GM18907 (cell line): ENCODE data around the gene GXYLT2.
"Not testable (repeated sequence)": the region's sequence is repeated elsewhere in the genome, so short reads cannot be mapped to it uniquely, and the experiment has no call there.

Experiments used
- ATAC-seq: cut with Tn5 transposase; IDR thresholded peaks from one replicate; pipeline ENCODE4 v1.9.1; 2021; ENCODE audit warnings: mild to moderate bottlenecking, moderate library complexity; ENCODE audit not compliant: unreplicated experiment

The GXYLT2 gene

DNA sequence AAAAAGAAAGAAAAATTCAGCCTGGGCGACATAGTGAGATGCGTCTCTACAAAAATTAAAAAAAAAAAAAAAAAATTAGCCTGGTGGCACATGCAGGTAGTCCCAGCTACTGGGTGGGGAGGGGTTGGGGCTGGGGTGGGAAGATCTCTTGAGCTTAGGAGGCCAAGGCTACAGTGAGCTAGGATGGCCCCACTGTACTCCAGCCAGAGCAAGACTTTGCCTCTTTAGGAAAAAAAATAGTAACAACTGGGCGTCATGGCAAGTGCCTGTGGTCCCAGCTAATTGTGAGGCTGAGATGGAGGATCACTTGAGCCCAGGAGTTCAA lies 84.8 kb downstream of the GXYLT2 start:
- no peak for ATAC-seq

DNA sequence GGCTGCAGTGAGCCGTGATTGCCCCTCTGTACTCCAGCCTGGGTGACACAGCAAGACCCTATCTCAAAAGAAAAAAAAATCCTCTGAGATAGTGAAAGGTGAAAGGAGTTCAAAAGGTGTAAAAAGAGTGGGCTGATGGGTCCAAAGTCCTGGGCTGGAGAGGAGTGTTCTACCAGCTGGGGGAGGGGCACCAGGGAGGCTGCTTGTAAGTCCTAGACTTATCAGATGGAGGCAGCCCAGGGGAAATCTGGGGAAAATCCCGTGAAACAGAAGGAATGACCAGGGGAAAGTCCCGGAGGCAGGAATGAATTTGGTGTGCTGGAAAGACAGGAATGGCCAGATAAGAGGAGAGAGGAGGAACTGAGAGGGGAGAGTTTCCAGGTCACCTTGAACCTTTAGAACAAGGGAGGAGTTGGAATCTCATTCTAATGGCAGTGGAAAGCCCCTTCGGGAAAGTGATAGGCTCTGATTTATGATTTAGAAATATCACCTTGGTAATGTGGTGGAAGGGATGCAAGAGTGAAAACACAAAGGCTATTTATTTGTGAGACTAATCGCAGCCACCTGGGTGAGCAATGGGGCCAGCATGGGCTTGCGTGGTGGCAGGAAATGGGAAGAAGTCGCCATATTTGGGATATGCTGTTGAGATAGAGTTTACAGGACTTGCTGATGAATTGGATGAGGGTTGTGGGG lies 85.3 kb downstream of the GXYLT2 start:
- ATAC-seq = no peak

DNA sequence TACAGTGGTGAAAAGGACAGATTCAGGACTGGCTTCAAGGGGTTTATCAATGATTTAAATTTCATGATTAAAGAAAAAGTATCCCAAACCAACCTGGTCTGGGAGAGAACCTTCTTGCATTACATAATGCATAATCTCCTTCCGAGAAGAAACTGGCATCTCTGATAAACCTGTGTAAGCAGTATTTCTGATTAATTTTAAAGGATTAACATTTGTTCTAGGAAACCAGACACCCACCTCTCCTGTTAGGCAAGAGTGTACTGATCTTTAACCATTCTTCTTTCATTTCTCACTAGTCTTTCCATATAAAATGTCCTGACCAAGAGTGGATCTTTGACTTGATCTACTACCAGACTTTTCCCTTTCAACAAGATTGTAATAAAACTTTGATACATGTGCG lies 85.9 kb downstream of the GXYLT2 start:
- ATAC-seq = no peak

DNA sequence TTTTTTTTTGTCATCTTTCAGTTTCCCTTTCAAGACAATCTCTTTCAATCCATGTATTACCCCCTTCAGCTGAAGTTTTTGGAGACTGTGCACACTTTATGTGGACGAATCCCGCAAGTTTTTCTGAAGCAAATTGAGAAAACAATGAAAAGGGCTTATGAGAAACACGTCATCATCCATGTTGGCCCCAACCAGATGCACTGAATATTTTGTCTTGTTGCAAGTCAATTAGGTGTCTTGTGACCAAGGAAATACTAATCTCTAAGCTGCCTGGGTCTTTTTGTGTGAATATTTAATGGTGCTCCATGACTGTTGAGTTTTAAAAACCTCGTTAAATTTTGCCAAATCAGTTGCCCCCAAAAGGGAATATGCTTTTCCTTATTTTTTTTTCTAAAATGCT lies 87.1 kb downstream of the GXYLT2 start:
- no peak for ATAC-seq

DNA sequence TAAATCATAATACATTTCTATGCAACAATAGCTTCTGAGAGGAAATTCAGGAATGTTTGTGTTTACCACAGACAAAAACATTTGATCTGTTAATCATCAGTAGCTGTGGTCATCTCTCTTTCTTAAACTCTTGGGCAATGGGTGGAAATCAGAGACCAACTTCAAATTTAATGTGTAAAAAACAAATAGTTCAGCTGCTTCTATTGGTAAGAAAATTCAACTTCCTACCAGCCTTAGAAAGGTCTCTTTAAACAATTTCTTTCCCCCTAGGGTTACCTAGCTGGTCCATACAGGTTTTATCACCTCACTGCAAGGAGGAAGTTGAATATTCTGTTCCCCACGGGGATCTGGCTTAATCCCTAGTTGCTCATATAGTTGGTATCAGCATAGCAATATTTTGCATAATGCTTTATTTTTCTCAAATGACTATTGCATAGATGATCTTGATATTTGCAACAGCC lies 88.5 kb downstream of the GXYLT2 start:
- ATAC-seq = no peak

DNA sequence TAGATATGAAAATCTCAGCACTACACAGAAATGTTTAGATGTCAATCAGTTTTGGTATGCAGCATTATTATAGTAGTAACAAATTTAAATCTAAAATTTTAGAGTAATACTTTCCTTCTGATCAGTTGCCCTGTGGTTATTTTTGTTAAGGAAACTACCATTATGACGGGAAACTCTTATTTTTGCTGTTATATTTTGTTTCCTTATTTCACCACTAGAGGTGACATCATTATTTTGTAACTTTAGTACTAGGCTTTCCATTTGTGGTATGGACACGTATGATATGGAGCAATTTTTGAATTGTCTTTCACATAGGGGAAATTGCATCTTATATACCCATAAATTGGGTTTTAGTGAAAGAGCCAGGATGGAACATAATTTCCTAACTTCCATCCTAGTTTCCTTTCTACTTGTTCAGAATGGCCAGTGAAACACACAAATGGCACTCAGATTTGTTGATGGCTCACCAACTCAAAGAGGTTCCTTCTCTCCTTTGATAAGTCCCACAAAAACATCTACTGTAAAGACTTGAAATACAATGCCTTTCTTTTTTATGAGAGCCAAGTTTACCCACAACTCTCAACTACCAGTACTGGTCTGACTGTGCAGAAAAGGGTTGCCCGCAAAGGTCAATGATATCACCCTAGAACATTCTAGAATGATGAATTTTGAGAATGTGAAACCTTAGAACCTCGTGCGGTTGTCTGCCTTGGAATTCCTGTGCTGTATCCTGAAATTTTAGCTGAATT lies 89.4 kb downstream of the GXYLT2 start:
- peak; percentile 65 for ATAC-seq

DNA sequence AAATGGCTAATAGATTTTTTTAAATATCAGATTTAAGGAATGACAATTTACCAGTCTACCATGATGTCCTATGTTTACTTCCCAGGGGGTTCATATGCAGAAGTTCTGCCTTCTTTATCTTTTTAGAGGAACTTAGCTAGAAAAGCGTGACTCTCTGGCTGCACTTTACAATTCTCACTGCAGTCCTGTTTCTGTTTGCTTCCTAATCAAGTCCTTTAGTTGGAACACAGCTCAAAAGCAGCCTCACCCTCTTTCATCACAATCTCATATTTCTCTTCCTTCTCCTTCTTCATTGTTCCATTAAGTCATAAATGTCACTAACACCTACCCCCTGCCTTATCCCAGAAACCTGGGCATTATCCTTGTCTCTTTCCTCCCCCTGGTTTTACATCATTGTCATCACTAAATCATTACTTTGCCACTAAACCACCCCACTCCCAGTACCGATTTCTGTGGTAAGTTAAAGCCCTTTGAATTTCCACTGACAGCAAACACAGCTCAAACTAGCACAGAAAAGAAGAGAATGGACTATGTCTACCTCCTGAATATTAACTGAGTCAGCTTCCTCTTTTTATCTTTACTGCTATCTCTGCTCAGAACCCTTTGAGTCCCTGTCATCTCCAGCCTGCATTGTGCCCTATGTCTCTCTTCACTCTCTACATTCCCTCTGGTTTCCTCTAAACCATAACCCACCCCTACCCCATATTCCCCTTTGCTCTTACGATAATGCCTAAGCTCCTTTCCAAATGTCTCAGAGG lies 94.9 kb downstream of the GXYLT2 start:
- ATAC-seq = no peak

DNA sequence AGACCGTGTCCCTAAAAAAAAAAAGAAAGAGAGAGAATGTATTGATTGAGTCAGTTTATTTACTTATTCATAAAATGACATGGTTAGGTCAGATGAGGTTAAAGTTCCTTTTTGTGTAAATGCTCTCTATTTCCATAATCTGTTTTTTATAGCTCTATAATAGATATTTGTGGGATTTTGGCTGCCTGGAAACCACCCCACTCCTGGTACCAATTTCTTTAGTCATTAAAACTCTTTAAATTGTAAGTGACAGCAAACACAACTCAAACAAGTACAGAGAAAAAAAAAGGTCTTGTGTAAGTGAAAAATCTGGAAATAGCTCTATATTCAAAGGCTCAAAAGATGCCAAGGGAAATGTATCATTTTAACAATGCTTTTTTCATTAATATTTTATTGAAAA lies 97.7 kb downstream of the GXYLT2 start:
- no peak for ATAC-seq

DNA sequence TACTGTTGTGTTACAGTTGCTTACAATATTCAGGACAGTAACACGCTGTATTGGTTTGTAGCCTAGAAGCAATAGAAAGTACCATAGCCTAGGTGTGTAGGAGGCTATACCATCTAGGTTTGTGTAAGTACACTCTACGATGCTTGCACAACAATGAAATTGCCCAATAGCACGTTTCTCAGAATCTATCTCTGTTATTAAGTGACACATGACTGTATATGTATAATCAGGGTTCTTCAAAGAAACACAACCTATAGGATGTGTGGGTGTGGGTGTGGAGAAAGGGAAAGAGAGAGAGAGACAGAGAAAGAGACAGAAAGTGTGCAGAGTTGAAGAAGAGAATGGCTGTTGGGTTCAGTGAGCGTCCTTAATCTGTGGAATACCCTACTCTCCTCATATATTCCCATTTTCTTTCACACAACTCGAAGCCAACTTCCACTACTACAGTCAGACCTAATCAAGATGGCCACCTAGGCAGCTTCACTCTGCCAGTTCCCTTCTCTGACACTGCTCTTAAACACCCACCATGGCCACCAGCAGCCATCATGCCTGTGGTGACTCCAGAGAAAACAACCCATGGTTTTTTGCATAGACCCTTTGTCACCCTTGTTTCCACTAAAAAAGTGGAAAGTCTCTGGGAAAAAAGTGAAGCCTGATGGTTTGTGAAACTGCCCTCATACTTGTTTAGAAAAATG lies 103.0 kb downstream of the GXYLT2 start:
- no peak for ATAC-seq

DNA sequence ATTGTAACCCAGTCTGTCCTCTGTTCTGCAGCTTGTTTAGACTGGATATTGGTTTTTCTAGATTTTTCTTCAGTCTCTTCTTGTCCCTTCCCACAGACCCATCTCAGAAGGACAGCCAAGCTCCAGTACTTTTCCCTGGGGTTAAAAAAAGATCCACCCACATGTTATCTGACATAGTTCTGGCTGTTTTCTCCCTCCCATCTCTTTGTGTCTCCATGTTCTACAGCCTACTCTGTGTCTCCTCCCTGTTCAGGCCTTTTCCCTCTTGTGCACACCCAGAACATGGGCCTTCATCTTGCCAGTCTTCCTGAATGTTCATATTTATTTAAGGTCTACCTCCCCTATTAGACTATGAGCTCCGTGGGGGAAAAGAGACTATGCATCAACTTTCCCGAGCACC lies 103.7 kb downstream of the GXYLT2 start:
- no peak for ATAC-seq

DNA sequence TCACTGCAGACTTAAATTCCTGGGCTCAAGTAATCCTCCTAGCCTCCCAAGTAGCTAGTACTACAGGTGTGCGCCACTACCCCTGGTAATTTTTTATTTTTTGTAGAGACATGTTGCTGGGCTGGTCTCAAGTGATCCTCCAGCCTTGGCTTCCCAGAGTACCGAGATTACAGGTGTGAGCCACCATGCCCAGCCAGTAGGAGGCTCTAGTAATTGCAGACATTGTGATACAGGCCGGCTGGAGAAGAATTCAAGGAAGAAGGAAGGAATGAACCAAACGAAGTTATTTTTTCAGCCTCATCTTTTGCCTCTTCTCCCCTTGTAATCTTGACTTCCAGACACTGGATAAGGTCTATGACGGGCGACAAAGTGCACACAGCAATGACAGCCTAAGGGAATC lies 105.5 kb downstream of the GXYLT2 start:
- ATAC-seq = no peak

DNA sequence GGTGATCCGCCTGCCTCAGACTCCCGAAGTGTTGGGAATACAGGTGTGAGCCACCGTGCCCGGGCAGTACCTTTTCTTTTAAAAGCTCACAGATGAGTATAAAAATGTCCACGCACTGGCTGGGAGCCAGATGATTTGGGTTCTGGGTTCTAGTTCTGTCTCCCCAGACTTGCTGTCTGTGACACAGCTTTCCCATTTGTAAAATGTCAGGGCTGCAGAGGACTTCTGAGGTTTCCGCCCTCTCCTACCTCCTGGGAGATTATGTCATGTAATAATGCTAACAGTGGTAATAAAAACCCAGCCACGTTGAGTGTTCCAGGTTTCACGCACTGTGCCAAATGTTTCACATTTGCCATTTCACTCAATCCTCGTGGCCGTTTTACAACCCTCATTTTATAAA lies 107.5 kb downstream of the GXYLT2 start:
- no peak for ATAC-seq

DNA sequence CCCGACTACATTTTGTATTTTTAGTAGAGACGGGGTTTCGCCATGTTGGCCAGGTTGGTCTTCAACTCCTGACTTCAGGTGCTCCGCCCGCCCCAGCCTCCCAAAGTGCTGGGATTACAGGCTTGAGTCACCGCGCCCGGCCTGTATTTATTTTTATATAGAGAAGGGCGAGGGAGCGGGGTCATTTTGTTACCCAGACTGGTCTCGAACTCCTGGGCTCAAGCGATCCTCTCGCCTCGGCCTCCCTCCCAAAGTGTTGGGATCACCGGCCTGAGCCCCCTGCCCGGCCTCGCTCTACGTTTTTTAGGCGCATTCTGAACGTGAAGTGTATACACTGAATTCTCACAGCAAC lies 108.3 kb downstream of the GXYLT2 start:
- no peak for ATAC-seq

DNA sequence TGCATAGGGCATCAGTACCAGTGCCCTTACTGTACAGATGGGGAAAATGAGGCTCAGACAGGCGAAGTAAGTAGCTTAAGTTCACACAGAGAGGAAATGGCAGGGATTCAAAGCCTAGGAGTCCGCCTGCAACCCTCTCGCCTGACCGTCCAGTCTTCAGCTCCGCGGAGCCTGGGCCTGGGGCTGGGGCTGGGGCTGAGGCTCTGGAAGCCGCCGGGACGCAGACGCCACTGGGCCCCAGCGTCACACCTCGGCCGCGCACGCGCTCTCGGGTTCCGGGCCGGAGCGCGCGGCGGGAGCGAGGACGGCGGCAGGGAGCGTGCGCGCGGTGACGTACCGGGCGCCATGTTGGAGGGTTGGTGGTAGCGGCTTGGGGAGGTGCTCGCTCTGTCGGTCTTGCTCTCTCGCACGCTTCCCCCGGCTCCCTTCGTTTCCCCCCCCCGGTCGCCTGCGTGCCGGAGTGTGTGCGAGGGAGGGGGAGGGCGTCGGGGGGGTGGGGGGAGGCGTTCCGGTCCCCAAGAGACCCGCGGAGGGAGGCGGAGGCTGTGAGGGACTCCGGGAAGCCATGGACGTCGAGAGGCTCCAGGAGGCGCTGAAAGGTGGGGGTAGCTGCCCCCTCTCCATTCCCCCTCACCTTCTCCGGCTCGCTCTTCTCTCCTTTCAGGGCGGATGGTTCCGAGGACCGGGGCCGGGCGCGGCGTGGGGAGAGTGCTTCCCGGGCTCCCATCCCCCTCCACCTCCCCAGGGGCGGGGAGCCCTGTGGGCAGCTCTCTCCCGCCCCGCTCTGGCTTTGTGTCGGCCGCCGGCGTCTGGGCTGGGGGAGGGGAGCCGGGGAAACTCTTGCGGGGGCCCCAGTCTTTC lies 108.9 kb downstream of the GXYLT2 start, which contains the start of gene PPP4R2:
Gene PPP4R2 (plus strand): TSS at position 339 of the 861 bp plus-strand sequence. CDS start 227 bp downstream, at position 566.
- peak; percentile 89 for ATAC-seq

DNA sequence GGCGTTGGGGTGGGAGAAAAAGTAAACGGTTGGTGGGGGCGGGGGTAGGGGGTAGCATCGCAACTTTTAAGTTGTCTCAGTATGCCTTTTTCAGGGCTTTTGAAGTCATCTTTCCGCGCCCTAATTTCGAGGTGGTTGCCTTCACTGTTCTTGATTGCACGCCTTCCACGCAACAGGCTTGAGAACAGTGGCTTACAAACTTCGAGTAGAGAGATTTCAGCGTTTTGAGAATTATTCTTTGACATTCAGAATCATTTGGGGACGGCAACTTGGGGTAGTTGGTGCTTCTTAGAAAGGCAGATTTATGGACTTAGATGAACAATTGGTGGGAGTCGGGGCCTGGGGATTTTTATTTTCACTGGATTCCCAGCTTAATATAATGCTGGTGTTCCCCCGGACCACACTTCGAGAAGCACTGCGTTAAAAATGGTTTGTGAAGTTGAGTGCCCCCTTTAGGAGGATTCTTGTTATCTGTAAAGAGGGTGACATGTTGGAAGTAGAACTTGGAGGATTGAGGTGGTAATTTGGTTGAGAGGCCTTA lies 109.6 kb downstream of the GXYLT2 start:
- ATAC-seq = peak; percentile 24

DNA sequence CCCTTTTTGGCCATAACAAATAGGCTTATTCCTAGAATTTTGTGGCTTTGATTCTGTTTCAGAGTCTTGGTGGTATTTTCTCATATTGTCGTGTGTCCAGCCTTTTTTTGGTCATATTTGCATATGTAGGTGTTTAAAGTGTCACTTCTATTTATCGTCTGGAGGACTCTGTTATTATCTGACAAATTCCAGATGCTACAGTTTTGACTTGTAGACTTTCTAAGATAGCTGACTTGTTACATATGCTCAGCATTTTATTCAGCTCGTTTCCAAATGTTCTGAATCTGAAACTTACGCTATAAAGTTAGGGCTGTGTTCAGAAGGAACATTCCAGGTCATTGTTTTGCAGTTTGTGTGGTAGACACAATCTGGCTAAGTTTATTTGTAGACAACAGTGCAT lies 110.6 kb downstream of the GXYLT2 start:
- ATAC-seq = no peak

DNA sequence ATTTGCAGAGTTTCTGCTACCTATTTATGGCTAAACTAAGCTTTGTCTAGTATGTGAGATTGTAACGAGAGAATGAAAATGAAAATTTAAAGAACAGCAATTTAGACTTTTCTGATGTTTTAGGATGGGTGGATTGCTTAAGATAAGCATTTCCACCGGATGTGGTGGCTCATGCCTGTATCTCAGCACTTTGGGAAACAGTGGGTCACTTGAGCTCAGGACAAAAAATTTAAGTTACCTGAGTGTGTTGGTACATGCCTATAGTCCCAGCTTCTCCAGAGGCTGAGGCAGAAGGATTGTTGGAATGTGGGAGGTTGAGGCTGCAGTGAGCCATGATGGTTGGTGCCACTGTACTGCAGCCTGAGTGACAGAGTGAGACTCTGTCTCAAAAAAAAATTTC lies 112.1 kb downstream of the GXYLT2 start:
- no peak for ATAC-seq

DNA sequence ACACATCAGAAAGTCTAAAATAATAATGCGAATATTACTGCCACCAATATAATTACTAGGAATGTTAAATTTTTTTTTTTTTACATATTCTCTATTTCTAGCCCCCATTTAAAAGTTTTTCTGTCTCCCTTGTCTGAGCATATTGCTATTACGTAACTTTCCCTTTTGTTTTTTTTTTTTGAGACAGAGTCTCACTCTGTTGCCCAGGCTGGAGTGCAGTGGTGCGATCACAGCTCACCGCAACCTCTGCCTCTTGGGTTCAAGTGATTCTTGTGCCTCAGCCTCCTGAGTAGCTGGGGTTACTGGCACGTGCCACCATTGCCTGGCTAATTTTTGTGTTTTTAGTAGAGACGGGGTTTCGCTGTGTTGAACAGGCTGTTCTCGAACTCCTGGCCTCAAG lies 115.2 kb downstream of the GXYLT2 start:
- ATAC-seq = not testable (repeated sequence)

DNA sequence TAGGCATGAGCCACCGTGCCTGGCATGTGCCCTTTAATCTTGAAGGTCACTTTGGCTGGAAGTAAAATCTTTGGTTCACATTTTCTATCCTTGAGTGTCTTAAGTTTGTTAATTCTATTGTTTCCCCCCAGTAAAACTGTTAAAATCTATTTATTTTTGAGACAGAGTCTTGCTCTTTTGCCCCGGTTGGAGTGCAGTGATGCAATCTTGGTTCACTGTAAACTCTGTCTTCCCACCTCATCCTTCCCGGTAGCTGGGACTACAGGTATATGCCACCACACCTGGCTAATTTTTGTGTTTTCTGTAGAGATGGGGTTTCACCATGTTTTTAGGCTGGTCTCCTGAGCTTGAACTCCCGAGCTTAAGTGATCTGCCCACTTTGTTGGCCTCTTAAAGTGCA lies 116.5 kb downstream of the GXYLT2 start:
- ATAC-seq = no peak
